Activated B cell treated with CpG ODN at 0.5 μM for 24 hours (primary cell): Measurements from ENCODE around the gene HERC3. TPM values are rescaled to one million over a fixed set of nuclear protein-coding genes. Genes with fewer than 3 reads are reported as not detected.

Source experiments
- ATAC-seq: fragments of 200-7000 bp; cut with Tn5 transposase; one replicate; pipeline ENCODE4 v1.10.0; 2021; ENCODE audit warnings: low read depth, mild to moderate bottlenecking, moderate library complexity
- CTCF ChIA-PET: fragments of 350-600 bp; sonication (Branson Sonifier 250); formaldehyde crosslinking; loops from one replicate; lab custom pipeline; 2021; ENCODE audit warnings: antibody characterized with exemption; lab: Charles Lee
- POLR2A ChIA-PET: fragments of 350-600 bp; sonication (Branson Sonifier 250); formaldehyde crosslinking; loops from one replicate; lab custom pipeline; 2021; ENCODE audit warnings: antibody characterized with exemption; lab: Charles Lee
- DNase-seq: peaks from one replicate; pipeline ENCODE4 v3.0.0; 2022
- H3K27ac Mint-ChIP-seq: one replicate; pipeline ENCODE4 v1.8.0; 2020; ENCODE audit warnings: mixed read lengths
- H3K27me3 Mint-ChIP-seq: one replicate; pipeline ENCODE4 v1.8.0; 2021; ENCODE audit warnings: mixed read lengths
- H3K36me3 Mint-ChIP-seq: one replicate; pipeline ENCODE4 v1.8.0; 2021; ENCODE audit warnings: low read depth, mixed read lengths
- H3K4me1 Mint-ChIP-seq: one replicate; pipeline ENCODE4 v1.8.0; 2021; ENCODE audit warnings: mixed read lengths
- H3K4me3 Mint-ChIP-seq: one replicate; pipeline ENCODE4 v1.8.0; 2020; ENCODE audit warnings: mild to moderate bottlenecking, mixed read lengths
- H3K9me3 Mint-ChIP-seq: one replicate; pipeline ENCODE4 v1.8.0; 2020; ENCODE audit warnings: mixed read lengths
- intact Hi-C: fragments of 100-400 bp; cut with micrococcal nuclease; formaldehyde crosslinking; loops from one replicate; pipeline ENCODE4 v1.15.1; 2024
- total RNA-seq: library from RNA; stranded (reverse); gene quantifications from 2 replicates; pipeline ENCODE4 v1.2.3, GENCODE V29; 2022
- TF ChIP-seq, protein P1 (sequence below): fragments of 200-600 bp; IDR thresholded peaks from one replicate; pipeline ENCODE4 v1.8.0; 2022; ENCODE audit warnings: antibody characterized with exemption, mild to moderate bottlenecking

The HERC3 gene
- total RNA-seq, 1 donor from 2014 or later, result 27.5 TPM

DNA sequence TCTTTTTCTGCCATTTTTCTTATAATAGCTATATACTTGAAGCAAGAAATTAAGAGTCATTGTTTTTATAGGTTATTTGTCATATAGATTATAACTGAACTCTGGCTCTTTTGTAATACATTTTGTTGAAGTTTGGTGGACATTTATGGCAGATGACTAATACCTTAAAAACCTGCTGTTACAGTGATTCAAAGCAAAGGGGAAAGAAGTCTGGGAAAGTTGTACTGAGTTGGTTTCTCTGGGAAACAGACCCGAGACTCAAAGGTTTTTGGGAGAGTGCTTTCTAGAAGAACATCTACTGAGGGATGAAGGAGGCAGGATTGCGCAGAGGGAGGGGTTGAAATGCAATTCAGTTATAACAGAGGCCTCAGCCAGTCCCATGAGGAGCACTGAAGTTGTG, 69.5 kb downstream of the HERC3 start:
- ATAC-seq, result no peak
- Mint-ChIP-seq H3K27me3 (no peaks in the 10 kb centered on the region), H3K27ac (no peak overlapping the region), H3K4me3 (no peak overlapping the region), H3K9me3 (no peaks in the 10 kb centered on the region), H3K36me3 (peaks cover 80% of the 10 kb centered on the region), H3K4me1 (no peaks in the 10 kb centered on the region)
- DNase-seq, result no peak
- ChIA-PET CTCF (interaction anchor here (1.2 kb wide), 1 partner anchor 122 kb away, joined by 3 read pairs; no protein-coding TSS in a partner anchor), POLR2A (no interaction called here)
- TF ChIP-seq, protein P1, sequence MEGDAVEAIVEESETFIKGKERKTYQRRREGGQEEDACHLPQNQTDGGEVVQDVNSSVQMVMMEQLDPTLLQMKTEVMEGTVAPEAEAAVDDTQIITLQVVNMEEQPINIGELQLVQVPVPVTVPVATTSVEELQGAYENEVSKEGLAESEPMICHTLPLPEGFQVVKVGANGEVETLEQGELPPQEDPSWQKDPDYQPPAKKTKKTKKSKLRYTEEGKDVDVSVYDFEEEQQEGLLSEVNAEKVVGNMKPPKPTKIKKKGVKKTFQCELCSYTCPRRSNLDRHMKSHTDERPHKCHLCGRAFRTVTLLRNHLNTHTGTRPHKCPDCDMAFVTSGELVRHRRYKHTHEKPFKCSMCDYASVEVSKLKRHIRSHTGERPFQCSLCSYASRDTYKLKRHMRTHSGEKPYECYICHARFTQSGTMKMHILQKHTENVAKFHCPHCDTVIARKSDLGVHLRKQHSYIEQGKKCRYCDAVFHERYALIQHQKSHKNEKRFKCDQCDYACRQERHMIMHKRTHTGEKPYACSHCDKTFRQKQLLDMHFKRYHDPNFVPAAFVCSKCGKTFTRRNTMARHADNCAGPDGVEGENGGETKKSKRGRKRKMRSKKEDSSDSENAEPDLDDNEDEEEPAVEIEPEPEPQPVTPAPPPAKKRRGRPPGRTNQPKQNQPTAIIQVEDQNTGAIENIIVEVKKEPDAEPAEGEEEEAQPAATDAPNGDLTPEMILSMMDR, result no peak
- intact Hi-C loops, result no loop called here

DNA sequence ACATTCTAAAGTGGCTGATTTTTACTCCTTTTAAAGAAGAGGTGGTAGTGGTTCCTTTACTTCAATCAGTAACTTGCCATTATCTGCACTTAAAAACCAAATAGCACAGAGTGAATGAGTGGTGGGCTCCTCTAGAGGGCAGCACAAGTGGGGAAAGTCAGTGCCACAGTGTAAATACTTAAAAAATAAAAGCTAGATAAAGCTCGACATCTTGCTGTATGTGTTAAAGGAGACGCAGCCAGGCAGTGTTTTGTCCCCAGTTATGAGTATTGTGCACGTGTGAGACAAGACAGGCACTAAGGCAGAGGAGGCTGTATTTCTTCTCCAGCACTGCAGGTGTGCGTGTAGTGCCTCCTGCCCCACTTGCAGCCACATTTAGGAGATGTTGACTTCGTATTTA, 80.7 kb downstream of the HERC3 start:
- H3K4me3 Mint-ChIP-seq, result no peak overlapping the region
- H3K9me3 Mint-ChIP-seq, result no peaks in the 10 kb centered on the region
- H3K27ac Mint-ChIP-seq, result no peak overlapping the region
- H3K27me3 Mint-ChIP-seq, result no peaks in the 10 kb centered on the region
- ChIA-PET POLR2A (no interaction called here), CTCF (interaction anchor here (0.8 to 1.3 kb wide), 7 partner anchors 52 to 351 kb away, joined by 3 to 5 read pairs (median 3); no protein-coding TSS in a partner anchor)
- TF ChIP-seq, protein P1, result no peak
- DNase-seq (no peak), ATAC-seq (peak; percentile 62)
- peaks cover 72% of the 10 kb centered on the region for H3K36me3 Mint-ChIP-seq
- intact Hi-C loops, result loop anchor here (2.0 kb wide), 1 partner anchor 352 kb away; no protein-coding TSS in a partner anchor
- no peaks in the 10 kb centered on the region for H3K4me1 Mint-ChIP-seq

DNA sequence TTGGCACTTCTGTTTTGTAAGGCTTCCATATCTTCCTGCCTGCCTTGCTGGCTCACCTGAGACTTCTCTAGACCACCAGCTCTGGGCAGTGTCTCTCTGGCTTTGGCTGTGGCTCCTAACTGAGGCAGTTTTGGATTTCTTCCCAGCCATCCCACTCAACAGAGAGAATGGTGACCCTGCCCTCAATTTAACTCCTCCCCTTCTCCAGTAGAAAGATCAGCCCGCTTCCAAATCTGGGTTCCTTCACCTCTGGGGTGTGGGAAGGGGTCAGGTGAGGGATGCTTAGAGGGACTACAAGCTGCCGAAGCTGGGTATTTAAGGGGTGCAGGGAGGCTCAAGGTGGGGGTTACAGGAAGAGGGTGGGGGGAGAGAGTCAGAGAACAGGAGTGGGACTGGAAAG, 81.6 kb downstream of the HERC3 start:
- ATAC-seq, result no peak
- H3K27ac Mint-ChIP-seq, result no peak overlapping the region
- TF ChIP-seq, protein P1, result no peak
- no peaks in the 10 kb centered on the region for H3K4me1 Mint-ChIP-seq
- peaks cover 72% of the 10 kb centered on the region for H3K36me3 Mint-ChIP-seq
- DNase-seq, result no peak
- intact Hi-C loops, result loop anchor here (2.0 kb wide), 1 partner anchor 351 kb away; no protein-coding TSS in a partner anchor
- H3K9me3 Mint-ChIP-seq, result no peaks in the 10 kb centered on the region
- ChIA-PET POLR2A (no interaction called here), CTCF (interaction anchor here (0.8 to 1.3 kb wide), 5 partner anchors 60 to 350 kb away, joined by 3 to 5 read pairs (median 3); no protein-coding TSS in a partner anchor)
- no peaks in the 10 kb centered on the region for H3K27me3 Mint-ChIP-seq
- H3K4me3 Mint-ChIP-seq, result no peak overlapping the region

DNA sequence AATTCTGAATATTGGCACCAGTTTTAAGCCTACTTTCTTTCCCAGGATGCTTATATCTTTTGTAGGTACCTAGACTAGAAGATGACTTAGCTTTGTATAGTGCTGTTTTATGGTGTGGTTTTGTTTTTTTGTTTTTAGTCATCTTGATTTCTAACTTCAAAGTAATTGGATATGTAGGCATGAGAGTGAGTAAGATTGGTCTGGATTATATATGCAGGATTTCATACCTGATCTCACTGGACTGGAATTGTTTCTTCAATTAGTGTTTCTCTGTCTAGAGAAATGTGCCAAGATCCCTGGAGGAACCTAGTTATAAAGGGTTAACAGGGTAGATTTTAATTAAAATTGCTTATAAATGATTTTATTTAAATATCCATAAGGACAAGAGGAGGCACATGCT, 82.3 kb downstream of the HERC3 start:
- no peaks in the 10 kb centered on the region for H3K4me1 Mint-ChIP-seq
- intact Hi-C loops, result no loop called here
- H3K27ac Mint-ChIP-seq, result no peak overlapping the region

DNA sequence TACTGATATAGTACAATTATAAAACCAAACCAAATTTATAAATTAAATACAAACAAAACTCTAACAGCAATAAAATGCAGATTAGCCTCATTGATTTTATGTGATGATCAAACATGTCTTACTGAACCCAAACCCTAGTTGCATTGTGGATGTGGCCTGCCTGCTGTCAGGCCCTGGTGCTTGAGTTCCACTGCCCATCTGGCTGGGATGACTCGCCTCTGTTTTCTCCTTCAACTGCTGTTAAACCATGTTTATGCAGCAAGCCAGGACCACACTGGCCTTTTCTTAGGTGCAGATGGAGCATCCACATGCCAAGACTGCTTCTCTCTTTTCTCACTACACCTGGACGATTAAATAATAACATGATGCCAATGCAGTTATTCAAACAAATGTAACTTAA, 82.7 kb downstream of the HERC3 start:
- H3K36me3 Mint-ChIP-seq, result peaks cover 72% of the 10 kb centered on the region
- ATAC-seq (no peak), DNase-seq (no peak)
- no peak overlapping the region for H3K4me3 Mint-ChIP-seq
- intact Hi-C loops, result no loop called here
- H3K9me3 Mint-ChIP-seq, result no peaks in the 10 kb centered on the region
- H3K4me1 Mint-ChIP-seq, result no peaks in the 10 kb centered on the region
- ChIA-PET CTCF (no interaction called here), POLR2A (no interaction called here)
- TF ChIP-seq, protein P1, result no peak
- no peaks in the 10 kb centered on the region for H3K27me3 Mint-ChIP-seq
- no peak overlapping the region for H3K27ac Mint-ChIP-seq

More for the DNA sequence above, 82.3 kb downstream of the HERC3 start:
- no peaks in the 10 kb centered on the region for H3K9me3 Mint-ChIP-seq
- no peak for DNase-seq
- ATAC-seq, result no peak
- ChIA-PET CTCF (no interaction called here), POLR2A (no interaction called here)
- H3K36me3 Mint-ChIP-seq, result peaks cover 72% of the 10 kb centered on the region
- TF ChIP-seq, protein P1, result no peak
- no peaks in the 10 kb centered on the region for H3K27me3 Mint-ChIP-seq
- H3K4me3 Mint-ChIP-seq, result no peak overlapping the region
